SK-N-SH treated with all-trans-retinoic acid at 6 μM for 48 hours (cell line): ENCODE data around the gene GFRAL.

Experiments
- CREB5 ChIP-seq: fragments of 250-450 bp; sonication (Bioruptor Pico); IDR thresholded peaks from 2 replicates; pipeline ENCODE4 v1.5.1; 2020; ENCODE audit warnings: low read depth, mild to moderate bottlenecking, moderate library complexity
- ISL1 ChIP-seq: fragments of 250-450 bp; sonication (Bioruptor Pico); IDR thresholded peaks from 2 replicates; pipeline ENCODE4 v2.1.2; 2022; ENCODE audit warnings: mild to moderate bottlenecking, moderate library complexity
- ZNF70 ChIP-seq: fragments of 450-650 bp; formaldehyde crosslinking; IDR thresholded peaks from 2 replicates; pipeline ENCODE4 v1.5.0; 2020; ENCODE audit warnings: mild to moderate bottlenecking, moderate library complexity

- TF ChIP-seq ZNF70 (no peak), ISL1 (CRISPR knock-in tag) (no peak), CREB5 (CRISPR knock-in tag) (no peak)
Measured at GRCh38 chr6:55399351-55399750, 72.1 kb downstream of the GFRAL start.
